ENCODE measurements around the gene FCHSD2.

DNA sequence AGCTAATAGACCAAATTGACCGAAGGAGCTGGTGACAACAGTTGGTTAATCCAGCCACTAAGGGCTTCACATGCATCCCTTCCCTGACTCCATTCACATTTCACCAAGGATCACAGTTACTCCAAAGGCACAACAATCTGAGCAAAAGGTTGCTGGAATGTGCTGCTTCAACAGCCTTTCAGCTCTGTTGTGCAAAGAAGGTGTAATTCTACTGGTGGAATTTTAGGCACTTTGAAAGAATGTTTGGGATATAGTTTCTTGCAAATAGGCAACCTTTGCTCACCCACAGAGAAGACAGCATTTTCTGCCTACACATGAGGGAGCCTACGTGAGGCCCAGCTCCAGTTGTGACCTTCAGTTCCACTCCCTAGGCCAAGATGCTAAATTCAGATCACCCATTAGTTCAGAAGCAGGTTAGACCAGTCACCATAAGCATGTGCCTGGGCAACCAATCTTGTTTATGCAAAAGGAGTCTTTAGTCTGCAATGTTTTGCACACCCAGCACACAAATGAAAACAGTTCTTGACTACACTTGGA lies 21.6 kb upstream of the FCHSD2 start:
- TF ChIP-seq, protein P1, sequence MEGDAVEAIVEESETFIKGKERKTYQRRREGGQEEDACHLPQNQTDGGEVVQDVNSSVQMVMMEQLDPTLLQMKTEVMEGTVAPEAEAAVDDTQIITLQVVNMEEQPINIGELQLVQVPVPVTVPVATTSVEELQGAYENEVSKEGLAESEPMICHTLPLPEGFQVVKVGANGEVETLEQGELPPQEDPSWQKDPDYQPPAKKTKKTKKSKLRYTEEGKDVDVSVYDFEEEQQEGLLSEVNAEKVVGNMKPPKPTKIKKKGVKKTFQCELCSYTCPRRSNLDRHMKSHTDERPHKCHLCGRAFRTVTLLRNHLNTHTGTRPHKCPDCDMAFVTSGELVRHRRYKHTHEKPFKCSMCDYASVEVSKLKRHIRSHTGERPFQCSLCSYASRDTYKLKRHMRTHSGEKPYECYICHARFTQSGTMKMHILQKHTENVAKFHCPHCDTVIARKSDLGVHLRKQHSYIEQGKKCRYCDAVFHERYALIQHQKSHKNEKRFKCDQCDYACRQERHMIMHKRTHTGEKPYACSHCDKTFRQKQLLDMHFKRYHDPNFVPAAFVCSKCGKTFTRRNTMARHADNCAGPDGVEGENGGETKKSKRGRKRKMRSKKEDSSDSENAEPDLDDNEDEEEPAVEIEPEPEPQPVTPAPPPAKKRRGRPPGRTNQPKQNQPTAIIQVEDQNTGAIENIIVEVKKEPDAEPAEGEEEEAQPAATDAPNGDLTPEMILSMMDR (IDR thresholded peaks at IDR 0.05): no peak
- TF ChIP-seq POLR2A (IDR thresholded peaks at IDR 0.05) (no peak), EP300 (IDR thresholded peaks at IDR 0.05) (no peak), POLR2AphosphoS5 (IDR thresholded peaks at IDR 0.05) (no peak)

All from upper lobe of left lung (tissue), 4 donors.